8988T (cell line): ENCODE results near the gene KCNH3.

Experiments used
- DNase-seq: peaks from one replicate; pipeline ENCODE4 v3.0.0; 2011

The KCNH3 gene

DNA sequence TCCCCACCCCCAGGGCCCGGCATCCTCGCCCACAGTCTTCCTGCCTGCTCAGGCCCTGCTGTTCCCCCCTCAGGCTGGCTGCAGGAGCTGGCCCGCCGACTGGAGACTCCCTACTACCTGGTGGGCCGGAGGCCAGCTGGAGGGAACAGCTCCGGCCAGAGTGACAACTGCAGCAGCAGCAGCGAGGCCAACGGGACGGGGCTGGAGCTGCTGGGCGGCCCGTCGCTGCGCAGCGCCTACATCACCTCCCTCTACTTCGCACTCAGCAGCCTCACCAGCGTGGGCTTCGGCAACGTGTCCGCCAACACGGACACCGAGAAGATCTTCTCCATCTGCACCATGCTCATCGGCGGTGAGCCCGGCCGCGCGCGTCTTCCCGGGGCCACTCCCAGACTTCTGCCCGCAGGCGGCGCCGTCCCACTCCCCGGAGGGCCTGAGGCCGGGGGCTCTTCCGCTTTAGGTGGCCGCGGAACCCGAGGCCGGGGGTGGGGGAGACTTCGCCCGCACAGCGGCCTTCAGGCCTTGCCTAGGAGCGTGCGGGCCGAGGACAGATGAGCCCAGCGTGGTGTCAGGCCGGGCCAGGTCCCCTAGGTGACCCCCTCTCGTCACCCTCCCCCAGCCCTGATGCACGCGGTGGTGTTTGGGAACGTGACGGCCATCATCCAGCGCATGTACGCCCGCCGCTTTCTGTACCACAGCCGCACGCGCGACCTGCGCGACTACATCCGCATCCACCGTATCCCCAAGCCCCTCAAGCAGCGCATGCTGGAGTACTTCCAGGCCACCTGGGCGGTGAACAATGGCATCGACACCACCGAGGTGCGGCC, 10.2 kb downstream of the KCNH3 start:
- DNase-seq: no peak

DNA sequence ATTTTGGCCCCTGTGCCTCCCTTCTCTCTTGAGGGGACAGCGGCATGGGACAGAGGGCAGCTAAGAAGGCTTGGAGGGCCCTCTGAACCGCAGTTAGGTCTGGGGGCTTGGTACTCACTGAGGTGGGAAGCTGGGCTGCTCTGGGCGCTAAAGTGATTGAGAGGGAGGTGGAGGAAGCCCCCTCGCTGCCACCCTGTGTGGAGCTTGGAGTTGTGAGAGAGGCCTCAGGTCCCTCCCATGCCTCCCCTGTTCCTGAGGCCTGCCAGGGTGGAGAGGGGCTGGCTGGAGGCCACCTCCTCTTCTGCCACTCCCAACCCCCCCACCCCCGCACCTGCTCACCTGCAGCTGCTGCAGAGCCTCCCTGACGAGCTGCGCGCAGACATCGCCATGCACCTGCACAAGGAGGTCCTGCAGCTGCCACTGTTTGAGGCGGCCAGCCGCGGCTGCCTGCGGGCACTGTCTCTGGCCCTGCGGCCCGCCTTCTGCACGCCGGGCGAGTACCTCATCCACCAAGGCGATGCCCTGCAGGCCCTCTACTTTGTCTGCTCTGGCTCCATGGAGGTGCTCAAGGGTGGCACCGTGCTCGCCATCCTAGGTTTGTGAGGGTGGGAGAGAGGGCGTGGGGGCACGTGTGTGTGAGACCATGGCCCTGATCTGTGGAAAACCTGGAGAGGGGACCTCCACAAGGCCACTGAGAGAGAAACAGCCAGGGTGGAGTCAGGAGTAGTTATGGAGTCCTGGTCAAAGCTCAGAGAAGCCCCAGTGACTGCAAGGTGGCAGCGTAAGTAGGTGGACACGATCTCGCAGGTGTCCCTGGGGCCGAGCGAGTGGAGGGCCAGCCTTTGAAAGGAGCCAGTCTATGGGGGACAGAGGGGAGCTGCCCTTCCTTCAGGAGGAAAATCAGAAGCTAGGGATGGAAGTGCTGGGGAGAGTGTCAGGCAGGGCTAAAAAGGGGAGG, 11.2 kb downstream of the KCNH3 start:
- no peak for DNase-seq

DNA sequence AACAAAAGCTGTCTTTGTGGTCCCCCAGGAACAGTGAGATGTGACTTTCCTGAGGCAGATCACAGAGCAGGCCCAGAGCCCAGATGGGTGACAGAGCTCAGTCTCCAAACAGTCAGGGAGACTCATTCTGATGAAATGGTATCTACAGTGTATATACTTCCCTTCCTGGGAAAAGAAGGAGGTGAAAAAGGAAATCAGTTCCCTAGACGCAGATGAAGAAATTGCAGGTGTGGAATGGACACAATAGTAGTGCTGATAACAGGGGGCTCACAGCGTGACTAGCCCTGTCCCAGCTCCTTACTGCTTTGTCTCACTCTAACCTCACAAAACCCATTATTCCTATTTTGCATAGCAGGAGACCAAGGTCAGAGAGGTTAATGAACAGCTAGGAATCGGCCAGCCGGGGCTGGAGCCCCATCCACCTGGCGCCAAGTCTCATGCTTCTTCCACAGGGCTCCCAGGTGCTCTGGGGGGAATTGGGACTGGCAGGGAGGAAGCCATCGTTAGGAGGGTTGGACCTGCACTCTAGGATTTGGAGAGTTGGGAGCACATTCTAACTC, 11.9 kb downstream of the KCNH3 start:
- DNase-seq: peak; percentile 37

GRCh38 chr12:49552014-49552413, 13.2 kb downstream of the KCNH3 start:
- DNase-seq: no peak

DNA sequence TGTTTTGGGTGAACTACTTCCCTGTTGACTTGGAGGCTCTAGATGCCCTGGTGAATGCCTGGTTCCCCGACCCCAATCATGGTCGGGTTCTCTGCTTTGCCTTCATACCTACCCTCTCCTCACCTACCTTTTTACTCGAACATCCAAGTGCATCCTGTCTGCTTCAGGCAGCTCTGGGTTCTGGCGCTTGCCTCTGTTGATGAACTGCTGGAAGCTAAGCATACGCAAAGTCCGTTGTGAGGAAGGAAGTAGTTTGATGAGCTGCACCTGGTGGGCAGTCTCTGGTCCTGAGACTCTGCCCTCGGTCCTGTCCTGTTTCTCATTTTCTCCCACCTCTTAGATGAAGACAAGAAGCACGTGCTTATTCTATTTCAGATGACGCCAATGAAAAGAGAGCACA, 13.6 kb downstream of the KCNH3 start:
- DNase-seq: no peak

GRCh38 chr12:49552899-49553298, 14.1 kb downstream of the KCNH3 start:
- DNase-seq: no peak

GRCh38 chr12:49553512-49554088, 14.8 kb downstream of the KCNH3 start:
- DNase-seq: peak; percentile 81

DNA sequence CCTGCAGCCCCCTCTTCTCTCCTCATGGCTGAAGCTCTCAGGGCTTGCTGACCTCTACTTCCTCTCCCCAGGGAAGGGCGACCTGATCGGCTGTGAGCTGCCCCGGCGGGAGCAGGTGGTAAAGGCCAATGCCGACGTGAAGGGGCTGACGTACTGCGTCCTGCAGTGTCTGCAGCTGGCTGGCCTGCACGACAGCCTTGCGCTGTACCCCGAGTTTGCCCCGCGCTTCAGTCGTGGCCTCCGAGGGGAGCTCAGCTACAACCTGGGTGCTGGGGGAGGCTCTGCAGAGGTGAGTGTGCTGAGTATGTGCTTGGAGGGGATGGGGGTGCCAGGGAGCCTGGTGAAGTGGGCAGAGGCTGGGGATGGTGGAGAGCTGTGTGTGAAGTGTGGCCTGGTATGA, 15.4 kb downstream of the KCNH3 start:
- DNase-seq: no peak

DNA sequence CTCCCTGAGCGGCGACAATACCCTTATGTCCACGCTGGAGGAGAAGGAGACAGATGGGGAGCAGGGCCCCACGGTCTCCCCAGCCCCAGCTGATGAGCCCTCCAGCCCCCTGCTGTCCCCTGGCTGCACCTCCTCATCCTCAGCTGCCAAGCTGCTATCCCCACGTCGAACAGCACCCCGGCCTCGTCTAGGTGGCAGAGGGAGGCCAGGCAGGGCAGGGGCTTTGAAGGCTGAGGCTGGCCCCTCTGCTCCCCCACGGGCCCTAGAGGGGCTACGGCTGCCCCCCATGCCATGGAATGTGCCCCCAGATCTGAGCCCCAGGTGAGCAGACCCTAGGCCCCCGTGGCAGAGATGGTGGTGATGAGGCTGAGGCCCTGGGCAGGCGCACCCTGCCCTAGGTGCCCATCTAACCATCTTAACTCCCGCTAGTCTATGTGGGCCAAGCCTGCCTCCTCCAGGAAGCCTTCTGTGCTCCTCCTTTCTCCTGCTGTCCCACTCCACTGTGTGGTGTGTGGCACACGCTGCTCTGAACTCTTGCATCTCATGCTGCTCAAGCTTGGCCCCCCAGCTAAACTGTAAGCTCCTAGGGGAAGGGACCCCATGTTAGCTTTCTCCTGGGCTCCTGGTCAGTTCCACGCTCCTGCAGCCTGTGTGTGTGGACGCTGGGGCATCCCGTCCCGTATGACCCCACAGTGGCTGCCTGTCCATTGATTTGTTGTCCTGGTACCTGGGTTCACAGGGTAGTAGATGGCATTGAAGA, 17.0 kb downstream of the KCNH3 start:
- DNase-seq: no peak

- DNase-seq: no peak
Observed at GRCh38 chr12:49556391-49557186, 17.8 kb downstream of the KCNH3 start.

GRCh38 chr12:49557187-49557916, 18.5 kb downstream of the KCNH3 start:
- no peak for DNase-seq

DNA sequence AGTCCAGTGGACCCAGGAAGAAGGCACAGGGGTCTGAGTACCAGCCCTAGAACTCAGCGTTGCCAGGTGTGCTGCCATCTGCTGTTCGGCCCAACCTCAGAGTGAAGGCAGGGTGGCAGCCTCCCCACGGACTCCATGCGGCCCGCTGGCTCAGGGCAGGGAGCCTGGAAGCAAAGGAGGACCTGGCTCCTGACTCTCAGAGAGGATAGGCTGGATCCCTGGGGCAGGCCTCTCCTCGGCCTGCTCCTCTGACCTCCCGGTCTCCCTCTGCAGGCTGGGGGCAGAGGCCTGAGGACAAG, 19.0 kb downstream of the KCNH3 start:
- peak; percentile 63 for DNase-seq

DNA sequence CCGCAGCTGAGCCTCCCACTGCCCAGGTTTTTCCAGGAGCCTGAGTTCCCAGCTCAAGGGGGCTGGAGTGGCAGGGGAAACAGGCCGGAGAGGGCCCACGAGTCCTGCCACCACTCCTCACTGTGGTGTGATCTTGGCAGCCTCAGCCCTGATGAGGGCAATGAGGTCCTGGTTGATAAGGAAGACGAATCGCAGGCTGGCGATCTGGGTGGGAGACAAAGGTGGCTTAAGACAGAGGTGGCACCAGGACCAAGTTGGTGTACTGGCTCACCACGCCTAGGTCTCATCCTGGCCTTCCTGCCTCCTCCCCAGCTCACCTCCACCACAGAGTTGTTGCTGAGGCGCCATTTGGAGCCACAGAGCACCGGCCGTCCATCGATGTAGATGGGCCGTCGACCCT, 19.7 kb downstream of the KCNH3 start:
- no peak for DNase-seq

GRCh38 chr12:49559011-49559675, 20.3 kb downstream of the KCNH3 start:
- no peak for DNase-seq

DNA sequence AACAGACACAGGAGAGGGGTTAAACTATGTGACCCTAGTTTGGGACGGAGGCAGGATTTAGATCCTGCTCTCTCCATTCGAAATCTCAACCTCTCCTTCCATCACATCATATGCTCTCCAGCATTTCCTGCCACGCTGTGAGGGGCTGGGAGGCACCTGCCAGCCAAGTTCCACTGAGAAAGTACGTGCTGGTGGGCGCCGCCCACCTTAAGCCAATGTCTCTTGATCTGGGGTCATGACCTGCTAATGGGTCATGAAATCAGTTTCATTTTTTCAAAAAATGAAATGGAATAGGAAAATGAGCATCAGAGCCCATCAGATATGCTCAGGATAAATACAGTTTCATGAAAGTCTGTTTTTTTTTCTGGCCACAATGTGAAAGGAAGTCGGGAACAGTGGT, 21.9 kb downstream of the KCNH3 start:
- DNase-seq: no peak

- DNase-seq: no peak
Observed at GRCh38 chr12:49562233-49562632, 23.4 kb downstream of the KCNH3 start.

GRCh38 chr12:49562831-49563230, 24.0 kb downstream of the KCNH3 start:
- DNase-seq: no peak

- DNase-seq: no peak
Observed at GRCh38 chr12:49563951-49564685, 25.3 kb downstream of the KCNH3 start.

GRCh38 chr12:49564686-49565405, 26.0 kb downstream of the KCNH3 start:
- DNase-seq: no peak
